H1 (cell line): Measurements from ENCODE around the gene QSOX2. TPM values are rescaled to one million over a fixed set of nuclear protein-coding genes. Genes with fewer than 3 reads are reported as not detected.

Source experiments
- KDM4A ChIP-seq: IDR thresholded peaks from one replicate; pipeline ENCODE4 v1.7.1; 2012; ENCODE audit warnings: low read depth, mild to moderate bottlenecking, moderate library complexity, low read length, inconsistent platforms; ENCODE audit not compliant: severe bottlenecking
- polyA plus RNA-seq, 7 experiments: library from polyadenylated mRNA; depleted of rRNA in 3 of 7; stranded (reverse) in 5 of 7; unstranded in 2 of 7; fragments of >200 nt in 5 of 7; fragments of 200-250 nt in 2 of 7; gene quantifications; 1 replicate in 5 of 7; 2 replicates in 1 of 7; 4 replicates in 1 of 7; pipeline versions ENCODE4 v1.2.1 to v1.2.3, GENCODE V29; 2011 to 2013; ENCODE audit warnings: missing spikeins in 2 of 7, mixed read lengths in 2 of 7
- total RNA-seq: library from RNA; stranded (reverse); fragmentation: NEBNext Ultra II Directional; extraction: Animal tissue kit (Norgen Biotek cat#: 25700); gene quantifications from 2 replicates; pipeline ENCODE4 v1.2.1, GENCODE V29; 2021

The QSOX2 gene
- total and polyA plus RNA-seq, 2 of the 8 experiments (the other 6 are each of a cell fraction or from before 2014, with no cell fraction given) = 18.0 to 28.6 TPM

- TF ChIP-seq KDM4A = no peak
- TF ChIP-seq, all 59 proteins: peak for 0
Observed at GRCh38 chr9:136216541-136217244, 28.9 kb downstream of the QSOX2 start (continued).
